Measurements from ENCODE around the gene TBC1D10B. TPM values are rescaled to one million over a fixed set of nuclear protein-coding genes. Genes with fewer than 3 reads are reported as not detected.

The TBC1D10B gene
- total RNA-seq, 6 experiments from 2014 or later = 44.6 to 51.6 (median 46.3) TPM

DNA sequence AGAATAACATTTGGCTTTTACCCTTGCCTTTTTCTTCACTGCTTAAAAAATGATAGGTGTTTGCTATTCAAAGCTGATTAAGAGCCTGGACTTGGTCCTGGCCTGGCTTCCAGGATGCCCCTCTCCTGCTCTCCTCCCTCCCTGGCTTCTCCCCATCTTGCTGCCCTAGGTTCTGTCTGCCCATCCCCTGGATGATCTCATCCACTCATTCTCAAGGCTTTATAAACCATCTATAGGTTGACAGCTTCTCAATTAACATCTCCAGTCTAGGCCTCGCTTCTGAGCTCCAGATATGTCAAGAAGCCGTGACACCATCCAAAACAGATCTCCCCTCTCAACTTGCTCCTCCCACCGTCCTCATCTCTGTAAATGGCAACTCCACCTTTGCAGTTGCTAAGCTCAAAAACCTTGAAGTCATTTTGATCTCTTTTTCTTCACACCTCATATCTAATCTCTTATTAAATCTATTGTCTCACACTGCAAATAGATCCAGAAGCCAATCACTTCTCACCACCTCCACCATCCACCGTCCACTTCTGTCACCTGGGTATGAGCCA is 45.8 kb upstream of the TBC1D10B start:
- H3K36me3 Mint-ChIP-seq (ENCODE audit: low read depth) = peaks cover 20% of the 10 kb centered on the region
- no peak for DNase-seq
- peaks cover 26% of the 10 kb centered on the region for H3K4me1 Mint-ChIP-seq (ENCODE audit: low read depth)
- H3K27ac Mint-ChIP-seq = no peak overlapping the region
- no peaks in the 10 kb centered on the region for H3K9me3 Mint-ChIP-seq
- H3K4me3 Mint-ChIP-seq = no peak overlapping the region
- peaks cover 5% of the 10 kb centered on the region for H3K27me3 Mint-ChIP-seq (ENCODE audit: insufficient read depth)
- TF ChIP-seq, protein P1, sequence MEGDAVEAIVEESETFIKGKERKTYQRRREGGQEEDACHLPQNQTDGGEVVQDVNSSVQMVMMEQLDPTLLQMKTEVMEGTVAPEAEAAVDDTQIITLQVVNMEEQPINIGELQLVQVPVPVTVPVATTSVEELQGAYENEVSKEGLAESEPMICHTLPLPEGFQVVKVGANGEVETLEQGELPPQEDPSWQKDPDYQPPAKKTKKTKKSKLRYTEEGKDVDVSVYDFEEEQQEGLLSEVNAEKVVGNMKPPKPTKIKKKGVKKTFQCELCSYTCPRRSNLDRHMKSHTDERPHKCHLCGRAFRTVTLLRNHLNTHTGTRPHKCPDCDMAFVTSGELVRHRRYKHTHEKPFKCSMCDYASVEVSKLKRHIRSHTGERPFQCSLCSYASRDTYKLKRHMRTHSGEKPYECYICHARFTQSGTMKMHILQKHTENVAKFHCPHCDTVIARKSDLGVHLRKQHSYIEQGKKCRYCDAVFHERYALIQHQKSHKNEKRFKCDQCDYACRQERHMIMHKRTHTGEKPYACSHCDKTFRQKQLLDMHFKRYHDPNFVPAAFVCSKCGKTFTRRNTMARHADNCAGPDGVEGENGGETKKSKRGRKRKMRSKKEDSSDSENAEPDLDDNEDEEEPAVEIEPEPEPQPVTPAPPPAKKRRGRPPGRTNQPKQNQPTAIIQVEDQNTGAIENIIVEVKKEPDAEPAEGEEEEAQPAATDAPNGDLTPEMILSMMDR (IDR thresholded peaks at IDR 0.05) = no peak

DNA sequence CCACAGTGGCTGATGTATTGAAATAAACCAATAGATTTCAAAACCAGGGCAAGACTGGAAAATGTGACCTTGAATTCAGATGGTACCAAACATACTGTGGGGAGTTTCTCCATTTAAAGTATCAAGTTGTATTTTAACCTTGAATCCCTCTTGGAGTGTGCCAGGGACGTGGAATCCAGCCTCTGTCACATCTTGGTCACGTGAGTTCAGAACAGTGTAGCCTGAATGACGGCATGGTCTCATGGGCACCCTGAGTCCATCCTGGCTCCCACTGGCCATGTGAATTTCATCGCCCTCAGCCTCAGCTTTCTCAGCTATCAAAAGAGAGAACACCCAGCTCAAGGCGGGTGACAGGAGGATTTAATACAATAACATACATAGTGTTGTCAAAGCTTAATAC is 43.9 kb upstream of the TBC1D10B start:
- no peak overlapping the region for H3K27ac Mint-ChIP-seq
- H3K4me3 Mint-ChIP-seq = no peak overlapping the region
- peaks cover 15% of the 10 kb centered on the region for H3K36me3 Mint-ChIP-seq (ENCODE audit: low read depth)

DNA sequence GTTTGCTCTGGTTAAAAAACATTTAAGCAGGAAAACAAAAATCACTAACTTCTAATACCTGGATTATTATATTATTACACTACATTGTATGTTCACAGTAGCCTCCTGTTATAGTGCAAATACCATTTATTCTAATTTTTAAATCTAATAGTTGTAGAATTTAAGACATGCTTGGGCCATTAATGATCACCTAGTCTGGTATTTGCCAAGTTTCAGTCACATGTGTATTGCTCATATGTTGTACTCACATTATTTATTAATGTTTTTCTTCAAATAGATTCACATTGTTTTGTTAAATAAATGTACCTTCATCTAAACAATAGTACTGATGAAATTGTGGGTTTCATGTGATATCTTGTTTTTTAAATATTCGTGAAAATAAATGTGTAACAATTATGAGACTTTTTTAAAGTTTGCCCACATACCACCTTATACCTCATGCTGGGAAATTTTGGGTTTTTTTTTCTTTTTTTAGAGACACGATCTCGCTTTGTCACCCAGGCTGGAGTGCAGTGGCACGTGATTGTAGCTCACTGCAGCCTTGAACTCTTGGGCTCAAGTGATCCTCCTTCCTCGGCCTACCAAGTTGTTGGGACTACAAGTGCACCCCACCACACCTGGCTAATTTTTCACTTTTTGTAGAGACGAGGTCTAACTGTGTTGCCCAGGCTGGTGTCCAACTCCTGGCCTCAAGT is 43.0 kb upstream of the TBC1D10B start:
- H3K36me3 Mint-ChIP-seq (ENCODE audit: low read depth) = peaks cover 11% of the 10 kb centered on the region
- H3K27ac Mint-ChIP-seq = no peak overlapping the region; the same call in 1 of the 2 replicates
- no peak for DNase-seq
- H3K9me3 Mint-ChIP-seq = no peaks in the 10 kb centered on the region
- TF ChIP-seq, protein P1 (IDR thresholded peaks at IDR 0.05) = no peak
- H3K4me3 Mint-ChIP-seq = no peak overlapping the region
- H3K4me1 Mint-ChIP-seq (ENCODE audit: low read depth) = peaks cover 41% of the 10 kb centered on the region
- peaks cover 1% of the 10 kb centered on the region; the same call in 1 of the 2 replicates for H3K27me3 Mint-ChIP-seq (ENCODE audit: insufficient read depth)

More for the DNA sequence above, 43.9 kb upstream of the TBC1D10B start:
- TF ChIP-seq, protein P1 (IDR thresholded peaks at IDR 0.05) = no peak
- peaks cover 34% of the 10 kb centered on the region for H3K4me1 Mint-ChIP-seq (ENCODE audit: low read depth)
- no peak for DNase-seq
- peaks cover 1% of the 10 kb centered on the region; the same call in 1 of the 2 replicates for H3K27me3 Mint-ChIP-seq (ENCODE audit: insufficient read depth)
- no peaks in the 10 kb centered on the region for H3K9me3 Mint-ChIP-seq

DNA sequence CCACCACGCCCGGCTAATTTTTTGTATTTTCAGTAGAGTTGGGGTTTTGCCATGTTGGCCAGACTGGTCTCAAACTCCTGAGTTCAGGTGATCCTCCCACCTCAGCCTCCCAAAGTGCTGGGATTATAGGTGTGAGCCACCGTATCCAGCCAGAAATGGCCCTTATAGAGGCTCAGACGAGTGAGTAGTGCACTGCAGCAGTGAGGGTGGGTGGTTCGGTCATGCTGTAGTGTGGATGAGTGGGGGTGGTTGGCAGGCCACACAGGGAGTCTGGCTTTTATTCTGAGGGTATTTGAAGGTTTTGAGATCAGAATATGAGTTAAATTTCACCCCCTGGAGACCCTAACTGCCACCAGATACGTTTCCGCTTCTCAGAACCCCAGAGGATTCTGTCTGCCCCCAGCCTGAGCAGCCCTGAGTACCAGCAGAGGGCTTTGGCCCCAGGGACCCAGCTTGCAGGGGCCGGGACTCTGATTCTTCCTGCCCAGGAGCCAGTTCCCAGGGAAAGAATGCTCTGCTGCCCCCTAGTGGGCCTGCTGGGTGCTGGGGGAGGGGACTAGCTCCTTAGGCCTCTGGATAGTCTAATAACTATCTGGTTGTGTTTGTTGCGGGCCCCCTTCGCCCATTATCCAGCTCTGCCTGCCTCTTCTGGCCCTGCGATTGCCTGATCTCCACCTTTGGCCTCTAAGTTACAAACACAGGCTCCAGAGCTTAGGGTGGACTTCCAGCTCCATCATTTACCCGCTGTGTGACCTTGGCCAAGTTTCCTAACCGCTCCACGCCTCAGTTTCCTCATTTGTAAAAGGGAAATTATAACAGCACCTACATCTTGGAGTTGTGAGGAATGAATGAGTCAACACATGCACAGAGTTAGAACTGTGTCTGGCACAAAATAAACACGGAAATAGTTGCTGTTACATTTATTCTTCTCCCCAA is 39.1 kb upstream of the TBC1D10B start:
- Mint-ChIP-seq H3K27me3 (ENCODE audit: insufficient read depth) (peaks cover 1% of the 10 kb centered on the region; the same call in 1 of the 2 replicates), H3K27ac (peak overlapping the region; percentile 63), H3K4me3 (peak overlapping the region; percentile 91), H3K36me3 (ENCODE audit: low read depth) (peaks cover 11% of the 10 kb centered on the region), H3K9me3 (no peaks in the 10 kb centered on the region), H3K4me1 (ENCODE audit: low read depth) (peaks cover 33% of the 10 kb centered on the region)
- TF ChIP-seq, protein P1 (IDR thresholded peaks at IDR 0.05) = peak; percentile 95
- peak; percentile 76 for DNase-seq

DNA sequence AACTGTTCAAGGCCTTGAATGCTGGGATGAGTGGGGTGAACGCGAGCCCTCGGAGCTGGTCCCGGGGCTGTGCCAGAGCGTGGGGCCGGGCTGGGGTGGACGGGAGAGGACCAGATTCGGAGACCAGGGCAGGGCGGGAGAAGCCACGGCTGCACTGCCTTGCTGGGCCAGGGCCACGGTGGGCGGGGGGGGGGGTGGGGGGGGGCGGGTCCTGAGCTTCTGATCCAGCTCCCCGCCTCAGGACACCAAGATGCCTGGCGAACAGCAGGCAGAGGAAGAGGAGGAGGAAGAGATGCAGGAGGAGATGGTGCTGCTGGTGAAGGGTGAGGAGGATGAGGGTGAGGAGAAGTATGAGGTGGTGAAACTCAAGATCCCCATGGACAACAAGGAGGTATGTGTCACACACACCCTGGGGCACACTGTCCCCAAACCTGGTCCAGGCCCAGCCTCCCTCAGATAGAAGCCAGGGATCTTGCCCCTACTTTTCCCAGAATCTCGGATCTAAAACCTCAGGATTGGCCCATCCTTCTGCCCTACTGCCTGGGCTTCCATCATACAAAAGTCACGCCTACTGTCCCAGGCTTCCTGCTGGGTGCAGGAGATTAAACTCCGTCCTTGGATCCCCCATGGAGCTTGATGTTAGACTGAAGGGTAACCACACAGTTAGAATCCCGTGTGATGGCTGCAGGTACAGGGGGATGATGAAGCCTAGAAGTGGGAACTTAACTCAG is 37.7 kb upstream of the TBC1D10B start:
- H3K36me3 Mint-ChIP-seq (ENCODE audit: low read depth) = peaks cover 6% of the 10 kb centered on the region
- no peaks in the 10 kb centered on the region for H3K9me3 Mint-ChIP-seq
- peaks cover 33% of the 10 kb centered on the region for H3K4me1 Mint-ChIP-seq (ENCODE audit: low read depth)
- H3K4me3 Mint-ChIP-seq = peak overlapping the region; percentile 91
- TF ChIP-seq, protein P1 (IDR thresholded peaks at IDR 0.05) = no peak
- peaks cover 1% of the 10 kb centered on the region; the same call in 1 of the 2 replicates for H3K27me3 Mint-ChIP-seq (ENCODE audit: insufficient read depth)
- DNase-seq = peak; percentile 41
- peak overlapping the region; percentile 83 for H3K27ac Mint-ChIP-seq

Measured in HFFc6 (cell line).